ENCODE measurements around the gene PVALEF.

Gene PVALEF

DNA sequence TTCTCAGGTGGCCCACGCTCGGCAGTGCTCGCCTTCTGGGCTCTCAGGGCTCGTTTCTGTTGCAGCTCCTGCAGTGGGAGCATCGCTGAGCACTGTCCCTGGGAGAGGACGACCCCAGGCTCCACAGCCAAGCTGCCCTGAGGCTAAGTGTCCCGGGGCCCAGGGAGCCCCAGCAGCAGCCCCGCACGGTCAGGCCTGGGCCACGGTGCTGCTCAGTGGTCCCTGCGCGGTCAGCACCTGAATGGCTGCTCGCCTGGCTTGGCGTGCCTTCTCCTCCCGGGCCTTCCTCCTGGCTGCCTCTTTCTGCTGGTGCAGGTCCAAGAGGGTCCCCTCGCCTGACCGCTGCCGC is 34.1 kb downstream of the PVALEF start:
- DNase-seq, result no peak

DNA sequence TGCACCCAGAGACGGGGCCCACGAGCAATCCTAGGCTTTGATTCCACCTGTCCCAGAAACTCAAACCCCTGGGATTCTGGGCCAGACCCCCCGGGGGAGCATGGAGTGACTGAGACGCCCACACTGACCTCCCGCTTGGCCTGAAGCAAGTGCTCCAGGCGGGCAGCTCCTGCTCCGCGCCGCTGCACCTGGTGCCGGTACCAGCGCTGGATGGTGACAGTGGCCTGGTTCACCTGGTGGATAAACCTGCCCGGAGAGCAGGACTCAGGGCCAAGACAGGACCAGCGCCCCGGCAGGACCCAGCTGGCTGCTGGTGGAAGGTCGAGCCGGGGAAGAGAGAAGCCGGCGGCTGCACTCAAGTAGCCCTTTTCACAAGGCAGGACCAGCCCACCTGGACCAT is 34.9 kb downstream of the PVALEF start:
- no peak for DNase-seq

- DNase-seq, result peak; percentile 30 to 38
Observed at GRCh38 chr17:81200695-81201580, 35.6 kb downstream of the PVALEF start.

- DNase-seq, result no peak
Observed at GRCh38 chr17:81202318-81202717, 37.0 kb downstream of the PVALEF start.

GRCh38 chr17:81203136-81203535 is 37.8 kb downstream of the PVALEF start:
- no peak for DNase-seq

DNA sequence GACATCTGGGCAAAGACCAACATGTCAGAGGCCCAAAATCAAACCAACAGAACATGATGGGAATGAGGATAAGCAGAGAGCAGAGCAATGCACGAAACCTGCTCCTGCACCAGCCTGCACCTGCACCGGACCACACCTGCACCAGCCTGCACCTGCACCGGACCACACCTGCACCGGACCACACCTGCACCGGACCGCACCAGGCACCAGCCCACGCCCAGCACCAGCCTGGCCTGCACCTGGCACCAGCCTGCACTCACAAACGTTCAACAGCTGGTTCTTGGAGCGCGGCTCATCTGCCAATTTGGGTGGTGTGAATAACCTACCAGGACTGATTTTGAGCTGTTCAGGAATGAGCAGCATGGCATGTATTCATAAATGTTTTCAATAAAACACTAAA is 39.3 kb downstream of the PVALEF start:
- no peak for DNase-seq

DNA sequence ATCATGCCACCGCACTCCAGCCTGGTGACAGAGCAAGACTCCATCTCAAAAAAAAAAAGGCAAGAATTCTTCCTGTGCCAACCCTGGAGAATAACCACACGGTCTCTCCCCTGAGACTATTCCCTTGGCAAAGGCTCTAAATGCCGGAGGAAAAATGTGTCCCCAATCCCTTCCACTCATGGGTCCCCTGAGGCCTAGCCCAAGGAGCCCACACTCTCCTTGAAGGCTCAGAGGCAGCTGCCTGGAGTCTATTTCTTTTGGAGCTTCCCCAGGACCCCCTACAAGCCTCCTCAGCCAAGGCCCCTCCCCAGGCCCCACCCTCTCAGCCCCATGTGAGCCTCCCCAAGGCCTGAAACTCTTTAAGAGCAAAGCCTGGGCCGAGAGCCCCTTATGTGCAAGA is 40.9 kb downstream of the PVALEF start:
- no peak for DNase-seq

- DNase-seq, result no peak
Observed at GRCh38 chr17:81206657-81207056, 41.4 kb downstream of the PVALEF start.

DNA sequence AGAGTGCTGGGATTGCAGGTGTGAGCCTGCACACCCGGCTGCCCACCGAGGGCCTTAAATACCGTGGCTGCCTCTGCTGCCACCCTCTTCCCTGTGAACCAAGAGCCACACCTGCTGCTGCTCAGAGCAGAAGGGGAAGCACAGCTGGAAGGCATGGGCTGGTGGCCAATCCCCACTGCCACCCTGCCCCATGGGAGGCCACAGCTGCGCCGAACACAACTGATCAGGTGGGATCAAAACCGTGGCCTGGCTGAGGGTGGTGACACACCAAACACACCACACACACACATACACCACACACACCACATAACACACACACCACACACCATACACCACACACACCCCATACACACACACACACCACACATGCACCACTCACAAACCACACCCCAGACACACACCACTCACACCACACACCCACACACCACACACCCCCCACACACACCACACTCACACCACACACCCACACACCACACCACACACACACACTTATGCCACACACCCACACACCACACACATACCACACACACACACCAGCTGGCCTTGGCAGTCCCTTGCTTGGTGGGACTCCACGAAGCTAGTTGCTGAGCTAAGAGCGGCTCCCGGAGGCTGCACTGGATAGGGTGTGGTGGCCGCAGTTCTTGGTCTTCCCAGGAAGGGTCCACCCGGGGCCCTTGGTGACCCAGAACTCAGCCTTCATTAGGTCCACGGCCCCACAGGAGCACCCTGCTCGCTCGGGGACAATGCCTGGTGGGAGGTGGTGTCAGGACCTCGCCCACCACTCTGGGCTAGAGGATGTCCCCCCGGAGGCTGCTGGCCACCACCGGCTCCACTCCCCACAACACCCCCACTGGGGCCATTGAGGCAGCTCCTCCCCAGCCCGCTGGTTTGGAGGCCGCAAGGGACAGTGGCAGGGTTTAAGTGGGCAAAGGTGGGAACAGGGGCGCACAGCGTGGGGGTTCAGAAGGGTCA is 42.6 kb downstream of the PVALEF start:
- no peak for DNase-seq

- no peak for DNase-seq
Observed at GRCh38 chr17:81208651-81209050, 43.3 kb downstream of the PVALEF start.

DNA sequence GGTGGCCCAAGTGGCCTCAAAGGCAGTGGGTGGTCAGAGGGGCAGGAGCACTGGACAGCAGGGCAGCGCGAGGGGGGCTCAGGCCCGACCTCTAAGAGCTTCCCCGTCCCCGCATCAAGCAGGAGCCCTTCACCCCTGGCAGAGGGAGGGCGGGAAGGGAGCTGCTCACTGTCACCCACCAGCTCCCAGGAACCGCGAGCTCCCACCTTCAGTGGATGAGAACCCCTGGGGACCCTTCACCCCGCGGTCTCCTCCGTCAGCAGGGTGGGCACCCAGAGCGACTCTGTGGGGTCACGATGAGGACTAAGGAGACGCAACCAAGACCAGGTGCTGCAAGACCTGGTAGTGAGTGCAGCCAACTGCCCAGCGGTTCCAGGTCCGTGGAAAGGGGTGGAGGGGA is 43.8 kb downstream of the PVALEF start:
- DNase-seq, result no peak

GRCh38 chr17:81210466-81210865 is 45.2 kb downstream of the PVALEF start:
- no peak for DNase-seq

DNA sequence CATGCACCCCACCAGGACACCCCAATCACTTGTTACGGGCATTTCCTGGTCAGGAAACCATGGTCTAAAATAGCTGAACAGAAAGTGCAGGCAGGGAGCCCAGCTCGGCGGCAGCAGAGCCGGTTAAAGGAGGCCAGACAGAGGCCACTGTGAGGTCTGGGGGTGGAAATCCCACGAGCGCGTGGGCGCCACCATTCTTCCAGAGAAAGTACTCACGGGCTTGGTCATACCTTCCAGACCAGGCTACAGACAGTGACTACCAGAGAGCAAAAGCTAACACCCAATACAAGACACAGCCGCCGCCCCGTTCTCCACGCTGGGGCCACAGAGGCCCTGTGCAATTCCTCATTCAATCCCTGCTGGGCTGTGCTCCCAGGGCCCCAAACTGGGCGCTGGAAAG is 45.6 kb downstream of the PVALEF start:
- DNase-seq, result no peak

- no peak for DNase-seq
Observed at GRCh38 chr17:81212365-81212764, 47.1 kb downstream of the PVALEF start.

GRCh38 chr17:81213978-81214377 is 48.7 kb downstream of the PVALEF start:
- DNase-seq, result no peak

GRCh38 chr17:81217491-81217890 is 52.2 kb downstream of the PVALEF start:
- DNase-seq, result no peak

GRCh38 chr17:81218459-81218858 is 53.2 kb downstream of the PVALEF start:
- DNase-seq, result no peak

- DNase-seq, result no peak
Observed at GRCh38 chr17:81218991-81219390, 53.7 kb downstream of the PVALEF start.

DNA sequence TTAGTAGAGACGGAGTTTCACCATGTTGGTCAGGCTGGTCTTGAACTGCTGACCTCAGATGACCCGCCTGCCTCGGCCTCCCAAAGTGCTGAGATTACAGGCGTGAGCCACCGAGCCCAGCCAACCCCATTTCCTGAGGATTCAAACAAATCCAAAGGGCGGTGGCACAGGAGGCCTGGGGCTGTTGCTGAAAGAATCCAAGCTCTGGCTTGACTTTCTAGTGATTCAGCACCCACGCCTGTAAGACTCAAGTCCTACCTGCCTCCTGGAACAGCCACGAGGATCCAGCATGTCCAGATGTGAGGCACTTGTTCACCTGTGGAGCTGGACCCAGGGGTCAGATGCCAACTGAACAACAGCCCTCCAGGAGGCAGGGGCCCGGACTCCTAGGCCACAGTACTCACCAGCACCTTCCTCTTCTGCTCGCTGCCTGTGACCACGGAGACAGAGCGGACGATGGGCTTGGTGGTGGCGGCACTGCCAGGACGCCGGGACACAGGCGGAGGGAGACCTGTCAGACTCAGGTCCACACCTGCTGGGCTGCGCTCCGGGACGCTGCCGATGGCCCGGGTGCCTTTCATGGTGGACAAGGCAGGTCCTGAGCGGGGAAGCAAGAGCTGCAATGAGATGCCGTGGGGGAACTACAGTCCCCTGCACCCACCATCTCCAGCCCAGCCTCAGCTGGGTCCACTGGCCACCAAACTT is 54.3 kb downstream of the PVALEF start:
- DNase-seq, result no peak

DNA sequence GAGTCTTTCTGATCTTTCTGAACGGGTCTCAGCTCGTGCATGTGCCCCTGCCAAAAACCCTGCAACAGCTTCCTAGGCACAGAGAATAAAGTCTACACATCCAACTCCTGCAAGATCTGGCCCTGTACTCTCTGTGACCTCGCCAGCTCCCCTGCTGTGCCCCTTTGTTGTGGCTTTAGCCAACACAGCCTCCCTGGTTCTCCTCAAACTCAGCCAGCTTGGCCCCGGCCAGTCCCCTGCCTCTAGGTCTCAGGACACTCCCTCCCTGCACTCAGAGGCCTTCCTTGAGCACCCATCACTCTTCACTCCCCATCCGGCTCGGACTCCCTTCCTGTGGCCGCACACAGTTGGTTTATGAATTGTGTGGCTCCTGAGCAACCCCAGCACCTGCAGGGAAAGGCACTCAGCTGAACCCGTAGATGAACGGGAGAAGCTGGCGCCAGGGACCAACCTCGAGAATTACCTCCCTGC is 56.1 kb downstream of the PVALEF start:
- no peak for DNase-seq

DNA sequence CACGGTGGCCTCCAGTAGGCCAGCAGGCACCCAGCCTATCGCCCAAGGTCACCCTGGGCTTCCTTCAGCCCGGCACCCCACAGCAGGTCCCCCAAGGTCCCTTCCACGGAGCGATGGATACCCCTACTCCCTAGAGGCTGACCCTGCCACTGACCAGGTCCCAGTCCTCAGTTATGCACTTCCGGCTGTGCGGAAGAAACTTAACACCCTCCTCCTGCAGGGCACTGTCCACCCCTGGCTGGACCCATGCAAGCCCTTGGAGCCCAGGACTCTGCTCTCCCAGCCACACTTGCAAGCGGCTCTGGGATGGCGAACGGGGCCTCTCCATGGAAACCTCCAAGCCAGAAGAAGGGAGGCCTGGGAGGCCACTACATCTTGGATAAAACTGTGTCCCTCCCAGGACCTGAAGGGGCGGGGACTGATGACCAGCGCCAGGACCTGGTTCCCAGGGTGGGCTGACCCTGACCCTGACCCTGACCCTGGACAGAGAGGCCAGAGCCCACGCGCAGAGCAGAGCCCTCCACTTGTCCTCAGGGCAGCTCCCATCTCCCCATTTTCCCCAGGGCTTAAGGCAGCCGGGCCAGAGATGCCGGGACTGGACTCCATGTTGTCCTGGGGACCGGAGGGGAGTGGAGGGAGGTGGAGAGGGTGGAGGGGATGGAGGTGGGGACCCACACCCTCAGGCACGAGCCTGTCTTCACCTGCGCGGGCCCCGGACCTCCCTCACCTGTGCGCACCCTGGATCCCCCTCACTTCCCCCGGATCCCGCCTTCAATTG is 56.7 kb downstream of the PVALEF start:
- DNase-seq, result no peak

DNA sequence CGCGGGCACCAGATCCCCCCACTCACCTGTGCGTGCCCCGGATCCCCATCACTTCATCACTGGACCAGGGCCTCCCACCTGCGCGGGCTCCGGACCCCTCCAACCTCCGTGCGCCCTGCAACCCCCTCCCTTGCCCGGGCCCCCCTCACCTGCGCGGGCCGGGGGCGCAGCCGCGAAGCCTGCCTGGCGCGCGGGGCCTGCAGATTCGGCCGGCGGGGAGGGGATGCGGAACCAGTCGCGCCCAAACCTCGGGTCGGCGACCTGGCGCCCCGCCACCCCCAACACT is 57.3 kb downstream of the PVALEF start:
- no peak for DNase-seq

All from CD4-positive, alpha-beta T cell treated with Interferon alpha-2 for 1 hour (primary cell).